Activated T-helper 1 cell treated with anti-CD3 and anti-CD28 coated beads, Interleukin-12 subunit alpha, Interleukin-12 subunit beta, Interleukin-2, Interleukin-4 antibody, amounts not matched to agents 30 ng/mL and 10 ng/mL and 1 ng/mL, durations not matched to agents 14 hours and 24 hours and 36 hours (primary cell): Measurements from ENCODE around the gene LSAMP. TPM values are rescaled to one million over a fixed set of nuclear protein-coding genes. Genes with fewer than 3 reads are reported as not detected.

ENCODE experiments used
- DNase-seq: peaks from one replicate; pipeline ENCODE4 v3.0.0; 2021; ENCODE audit warnings: low spot score
- H3K27ac Mint-ChIP-seq: one replicate; pipeline ENCODE4 v1.8.0; 2021; ENCODE audit warnings: mild to moderate bottlenecking, mixed read lengths
- H3K27me3 Mint-ChIP-seq: one replicate; pipeline ENCODE4 v1.8.0; 2022; ENCODE audit warnings: mild to moderate bottlenecking, moderate library complexity, mixed read lengths; ENCODE audit not compliant: insufficient read depth
- H3K36me3 Mint-ChIP-seq: one replicate; pipeline ENCODE4 v1.8.0; 2021; ENCODE audit warnings: low read depth, mixed read lengths
- H3K4me1 Mint-ChIP-seq: one replicate; pipeline ENCODE4 v1.8.0; 2021; ENCODE audit warnings: low read depth, mixed read lengths
- H3K4me3 Mint-ChIP-seq: one replicate; pipeline ENCODE4 v1.8.0; 2021; ENCODE audit warnings: mild to moderate bottlenecking, moderate library complexity, mixed read lengths
- H3K9me3 Mint-ChIP-seq: one replicate; pipeline ENCODE4 v1.8.0; 2021; ENCODE audit warnings: mixed read lengths
- intact Hi-C: fragments of 100-400 bp; cut with micrococcal nuclease; formaldehyde crosslinking; loops from one replicate; pipeline ENCODE4 v1.15.1; 2024
- total RNA-seq: library from RNA; stranded (reverse); gene quantifications from 2 replicates; pipeline ENCODE4 v1.2.3, GENCODE V29; 2022

Gene LSAMP
- total RNA-seq, 1 donor from 2014 or later, result not detected

- Mint-ChIP-seq H3K36me3 (no peaks in the 10 kb centered on the region), H3K4me1 (no peaks in the 10 kb centered on the region), H3K9me3 (no peaks in the 10 kb centered on the region), H3K4me3 (no peak overlapping the region), H3K27ac (no peak overlapping the region), H3K27me3 (no peaks in the 10 kb centered on the region)
- intact Hi-C loops, result no loop called here
- DNase-seq, result no peak
Measured at GRCh38 chr3:116338713-116339112, 106.6 kb downstream of the LSAMP start.

GRCh38 chr3:116337229-116337628 lies 108.1 kb downstream of the LSAMP start:
- no peak overlapping the region for H3K4me3 Mint-ChIP-seq
- H3K4me1 Mint-ChIP-seq, result no peaks in the 10 kb centered on the region
- no peaks in the 10 kb centered on the region for H3K27me3 Mint-ChIP-seq
- H3K36me3 Mint-ChIP-seq, result no peaks in the 10 kb centered on the region
- H3K27ac Mint-ChIP-seq, result no peak overlapping the region
- no peak for DNase-seq
- intact Hi-C loops, result no loop called here
- H3K9me3 Mint-ChIP-seq, result no peaks in the 10 kb centered on the region

GRCh38 chr3:116331380-116331779 lies 113.9 kb downstream of the LSAMP start:
- Mint-ChIP-seq H3K27ac (no peak overlapping the region), H3K4me3 (no peak overlapping the region), H3K9me3 (peaks cover 6% of the 10 kb centered on the region), H3K27me3 (no peaks in the 10 kb centered on the region), H3K4me1 (no peaks in the 10 kb centered on the region), H3K36me3 (no peaks in the 10 kb centered on the region)
- intact Hi-C loops, result no loop called here
- no peak for DNase-seq

- DNase-seq, result no peak
- Mint-ChIP-seq H3K4me1 (no peaks in the 10 kb centered on the region), H3K9me3 (no peaks in the 10 kb centered on the region), H3K27me3 (no peaks in the 10 kb centered on the region), H3K27ac (no peak overlapping the region), H3K4me3 (no peak overlapping the region), H3K36me3 (no peaks in the 10 kb centered on the region)
- intact Hi-C loops, result no loop called here
Measured at GRCh38 chr3:116322750-116323375, 122.4 kb downstream of the LSAMP start.

- Mint-ChIP-seq H3K36me3 (no peaks in the 10 kb centered on the region), H3K9me3 (peaks cover 3% of the 10 kb centered on the region)
Measured at GRCh38 chr3:116318370-116318769, 126.9 kb downstream of the LSAMP start.

GRCh38 chr3:116316771-116317170 lies 128.5 kb downstream of the LSAMP start:
- H3K27me3 Mint-ChIP-seq, result no peaks in the 10 kb centered on the region
- DNase-seq, result no peak
- H3K4me3 Mint-ChIP-seq, result no peak overlapping the region
- no peaks in the 10 kb centered on the region for H3K4me1 Mint-ChIP-seq
- intact Hi-C loops, result no loop called here
- H3K27ac Mint-ChIP-seq, result no peak overlapping the region
- no peaks in the 10 kb centered on the region for H3K36me3 Mint-ChIP-seq
- peaks cover 3% of the 10 kb centered on the region for H3K9me3 Mint-ChIP-seq

More at GRCh38 chr3:116318370-116318769, 126.9 kb downstream of the LSAMP start:
- Mint-ChIP-seq H3K4me3 (no peak overlapping the region), H3K27me3 (no peaks in the 10 kb centered on the region), H3K4me1 (no peaks in the 10 kb centered on the region), H3K27ac (no peak overlapping the region)
- no peak for DNase-seq
- intact Hi-C loops, result no loop called here

- no peaks in the 10 kb centered on the region for H3K36me3 Mint-ChIP-seq
- H3K9me3 Mint-ChIP-seq, result peaks cover 3% of the 10 kb centered on the region
Measured at GRCh38 chr3:116314476-116314875, 130.8 kb downstream of the LSAMP start.

GRCh38 chr3:116306720-116307119 lies 138.6 kb downstream of the LSAMP start:
- intact Hi-C loops, result no loop called here
- Mint-ChIP-seq H3K27me3 (no peaks in the 10 kb centered on the region), H3K36me3 (no peaks in the 10 kb centered on the region), H3K27ac (no peak overlapping the region), H3K4me1 (no peaks in the 10 kb centered on the region), H3K4me3 (no peak overlapping the region), H3K9me3 (no peaks in the 10 kb centered on the region)
- DNase-seq, result no peak

More at GRCh38 chr3:116314476-116314875, 130.8 kb downstream of the LSAMP start:
- H3K4me3 Mint-ChIP-seq, result no peak overlapping the region
- DNase-seq, result no peak
- H3K4me1 Mint-ChIP-seq, result no peaks in the 10 kb centered on the region
- H3K27me3 Mint-ChIP-seq, result no peaks in the 10 kb centered on the region
- intact Hi-C loops, result no loop called here
- no peak overlapping the region for H3K27ac Mint-ChIP-seq

- Mint-ChIP-seq H3K27ac (no peak overlapping the region), H3K9me3 (no peaks in the 10 kb centered on the region), H3K4me3 (no peak overlapping the region), H3K36me3 (no peaks in the 10 kb centered on the region), H3K4me1 (no peaks in the 10 kb centered on the region), H3K27me3 (no peaks in the 10 kb centered on the region)
- intact Hi-C loops, result no loop called here
- no peak for DNase-seq
Measured at GRCh38 chr3:116306149-116306548, 139.1 kb downstream of the LSAMP start.

- Mint-ChIP-seq H3K4me3 (no peak overlapping the region), H3K27ac (no peak overlapping the region), H3K36me3 (no peaks in the 10 kb centered on the region), H3K27me3 (no peaks in the 10 kb centered on the region), H3K4me1 (no peaks in the 10 kb centered on the region), H3K9me3 (no peaks in the 10 kb centered on the region)
- no peak for DNase-seq
- intact Hi-C loops, result no loop called here
Measured at GRCh38 chr3:116302087-116302747, 143.1 kb downstream of the LSAMP start.

GRCh38 chr3:116301422-116301821 lies 143.9 kb downstream of the LSAMP start:
- no peaks in the 10 kb centered on the region for H3K4me1 Mint-ChIP-seq
- intact Hi-C loops, result no loop called here
- no peaks in the 10 kb centered on the region for H3K9me3 Mint-ChIP-seq
- no peak overlapping the region for H3K27ac Mint-ChIP-seq
- H3K4me3 Mint-ChIP-seq, result no peak overlapping the region
- H3K27me3 Mint-ChIP-seq, result no peaks in the 10 kb centered on the region
- DNase-seq, result no peak
- H3K36me3 Mint-ChIP-seq, result no peaks in the 10 kb centered on the region

- H3K4me3 Mint-ChIP-seq, result no peak overlapping the region
- no peaks in the 10 kb centered on the region for H3K27me3 Mint-ChIP-seq
- H3K4me1 Mint-ChIP-seq, result no peaks in the 10 kb centered on the region
- no peak overlapping the region for H3K27ac Mint-ChIP-seq
- no peaks in the 10 kb centered on the region for H3K36me3 Mint-ChIP-seq
- no peak for DNase-seq
- no peaks in the 10 kb centered on the region for H3K9me3 Mint-ChIP-seq
- intact Hi-C loops, result no loop called here
Measured at GRCh38 chr3:116300226-116300625, 145.1 kb downstream of the LSAMP start.

GRCh38 chr3:116299646-116300081 lies 145.6 kb downstream of the LSAMP start:
- H3K27me3 Mint-ChIP-seq, result no peaks in the 10 kb centered on the region
- H3K4me3 Mint-ChIP-seq, result no peak overlapping the region
- H3K27ac Mint-ChIP-seq, result no peak overlapping the region
- no peaks in the 10 kb centered on the region for H3K36me3 Mint-ChIP-seq
- no peak for DNase-seq
- intact Hi-C loops, result no loop called here
- no peaks in the 10 kb centered on the region for H3K9me3 Mint-ChIP-seq
- H3K4me1 Mint-ChIP-seq, result no peaks in the 10 kb centered on the region
